H1 (cell line): Measurements from ENCODE around the gene PLVAP. TPM values are rescaled to one million over a fixed set of nuclear protein-coding genes. Genes with fewer than 3 reads are reported as not detected.

ENCODE experiments used
- ASH2L ChIP-seq: fragments of 200-600, 300-600 bp; sonication (generic); IDR thresholded peaks from one replicate; pipeline ENCODE4 v1.7.1; 2017; ENCODE audit warnings: low read length
- ATF3 ChIP-seq: IDR thresholded peaks from 2 replicates; pipeline ENCODE4 v1.6.1; 2011; ENCODE audit warnings: low read depth, mild to moderate bottlenecking, low read length; ENCODE audit not compliant: insufficient read depth
- BACH1 ChIP-seq: IDR thresholded peaks from 2 replicates; pipeline ENCODE4 v1.6.1; 2012; ENCODE audit warnings: low read length, improper control_type of control experiment
- CHD1 ChIP-seq: IDR thresholded peaks from 2 replicates; pipeline ENCODE4 v1.6.1; 2012; ENCODE audit warnings: low read depth, low read length, improper control_type of control experiment
- CHD2 ChIP-seq: IDR thresholded peaks from 2 replicates; pipeline ENCODE4 v1.6.1; 2012; ENCODE audit warnings: low read length, improper control_type of control experiment
- GABPA ChIP-seq: IDR thresholded peaks from 2 replicates; pipeline ENCODE4 v1.6.1; 2011; ENCODE audit warnings: mild to moderate bottlenecking, low read length, moderate library complexity, borderline replicate concordance; ENCODE audit not compliant: insufficient read depth
- GTF2F1 ChIP-seq: IDR thresholded peaks from 2 replicates; pipeline ENCODE4 v1.6.1; 2012; ENCODE audit warnings: low read depth, low read length, improper control_type of control experiment, borderline replicate concordance
- HDAC6 ChIP-seq: IDR thresholded peaks from one replicate; pipeline ENCODE4 v1.7.1; 2012; ENCODE audit warnings: low read depth, mild to moderate bottlenecking, inconsistent platforms, low read length, moderate library complexity
- JUND ChIP-seq: IDR thresholded peaks from 2 replicates; pipeline ENCODE4 v1.6.1; 2011; ENCODE audit warnings: mild to moderate bottlenecking, improper control_type of control experiment, low read length
- NANOG ChIP-seq: IDR thresholded peaks from 2 replicates; pipeline ENCODE4 v1.6.1; 2011; ENCODE audit warnings: low read length, low read depth, mild to moderate bottlenecking, inconsistent platforms; ENCODE audit not compliant: insufficient read depth, poor library complexity, severe bottlenecking
- RBBP5 ChIP-seq: IDR thresholded peaks from 2 replicates; pipeline ENCODE4 v1.7.1; 2012; ENCODE audit warnings: low read depth, mild to moderate bottlenecking, inconsistent platforms, low read length, moderate library complexity, borderline replicate concordance
- SAP30 ChIP-seq: fragments of 300-600 bp; sonication (generic); IDR thresholded peaks from 2 replicates; pipeline ENCODE4 v1.7.1; 2012; ENCODE audit warnings: low read length, moderate library complexity, mild to moderate bottlenecking, inconsistent platforms; ENCODE audit not compliant: insufficient read depth, insufficient replicate concordance
- SIX5 ChIP-seq: IDR thresholded peaks from 2 replicates; pipeline ENCODE4 v1.6.1; 2011; ENCODE audit warnings: mild to moderate bottlenecking, low read depth, low read length
- SP1 ChIP-seq: IDR thresholded peaks from 2 replicates; pipeline ENCODE4 v1.6.1; 2011; ENCODE audit warnings: low read depth, low read length
- SUZ12 ChIP-seq: fragments of 200-600 bp; sonication (generic); IDR thresholded peaks from 2 replicates; pipeline ENCODE4 v1.6.1; 2012; ENCODE audit warnings: mild to moderate bottlenecking, inconsistent platforms, low read length, moderate library complexity, mixed read lengths
- TAF7 ChIP-seq: optimal IDR thresholded peaks from 2 replicates; pipeline ENCODE3; 2011; ENCODE audit warnings: low read depth, mild to moderate bottlenecking, inconsistent platforms, low read length, moderate library complexity, borderline replicate concordance
- TBP ChIP-seq: IDR thresholded peaks from 2 replicates; pipeline ENCODE4 v1.6.1; 2011; ENCODE audit warnings: low read depth, low read length, improper control_type of control experiment
- polyA plus RNA-seq, 7 experiments: library from polyadenylated mRNA; depleted of rRNA in 3 of 7; stranded (reverse) in 5 of 7; unstranded in 2 of 7; fragments of >200 nt in 5 of 7; fragments of 200-250 nt in 2 of 7; gene quantifications; 1 replicate in 5 of 7; 2 replicates in 1 of 7; 4 replicates in 1 of 7; pipeline versions ENCODE4 v1.2.1 to v1.2.3, GENCODE V29; 2011 to 2013; ENCODE audit warnings: missing spikeins in 2 of 7, mixed read lengths in 2 of 7
- total RNA-seq: library from RNA; stranded (reverse); fragmentation: NEBNext Ultra II Directional; extraction: Animal tissue kit (Norgen Biotek cat#: 25700); gene quantifications from 2 replicates; pipeline ENCODE4 v1.2.1, GENCODE V29; 2021
- TF ChIP-seq, protein P1 (sequence below): IDR thresholded peaks from 2 replicates; pipeline ENCODE4 v1.6.1; 2012; ENCODE audit warnings: inconsistent platforms
- TF ChIP-seq, protein P2 (sequence below): IDR thresholded peaks from 2 replicates; pipeline ENCODE4 v1.6.1; 2011; ENCODE audit warnings: low read length, improper control_type of control experiment

PLVAP gene
- total and polyA plus RNA-seq, 2 of the 8 experiments (the other 6 are each of a cell fraction or from before 2014, with no cell fraction given): 0.32 TPM; not detected in 1

DNA sequence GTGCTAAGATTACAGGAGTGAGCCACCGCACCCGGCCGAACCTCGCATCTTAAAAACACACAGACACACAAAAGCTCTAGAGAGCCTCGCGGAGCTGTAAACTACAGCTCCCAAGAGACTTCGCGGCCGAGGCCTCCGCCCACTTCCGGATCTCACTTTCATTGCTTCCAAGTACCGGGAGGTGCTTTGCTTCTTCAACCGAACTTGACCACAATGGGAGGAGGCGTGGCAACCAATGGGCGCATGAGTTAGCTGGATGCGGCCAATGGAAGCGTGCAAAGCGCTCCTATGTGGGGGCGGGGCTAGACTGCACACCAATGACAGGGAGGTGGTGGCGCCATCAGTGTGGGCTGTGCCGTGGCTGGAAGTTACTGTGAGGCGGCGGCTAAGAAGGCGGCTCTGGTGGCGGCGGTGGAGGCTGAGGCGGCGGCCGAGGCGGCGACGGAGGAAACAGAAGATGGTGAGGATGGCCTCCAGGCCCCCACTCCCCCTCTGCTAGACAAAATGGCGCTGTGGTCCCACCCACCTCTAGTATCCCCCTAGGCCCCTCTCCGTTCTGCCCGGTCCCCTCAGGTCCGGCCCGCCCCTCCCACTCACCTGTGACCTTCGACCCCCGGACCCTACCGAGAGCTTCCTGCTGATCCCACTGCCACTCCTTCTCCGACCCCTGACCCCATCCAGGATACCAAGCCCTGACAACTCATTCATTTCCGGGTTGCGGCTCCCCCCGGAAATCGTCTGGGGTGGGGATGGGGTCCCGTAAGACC is 67.8 kb downstream of the PLVAP start, which contains the start of gene DDA1 (continued):
- TF ChIP-seq BACH1 (no peak), GTF2F1 (no peak), SIX5 (peak; percentile 80), NANOG (no peak), HDAC6 (no peak), GABPA (peak; percentile 85; the same call in 1 of the 2 replicates), TAF7 (no peak), SAP30 (peak; percentile 49), CHD1 (no peak), ATF3 (no peak), SUZ12 (no peak), CHD2 (peak; percentile 92), JUND (no peak), ASH2L (no peak), RBBP5 (peak; percentile 24; the same call in 1 of the 2 replicates), TBP (peak; percentile 16; the same call in 1 of the 2 replicates), SP1 (peak; percentile 100)
- TF ChIP-seq, protein P1, sequence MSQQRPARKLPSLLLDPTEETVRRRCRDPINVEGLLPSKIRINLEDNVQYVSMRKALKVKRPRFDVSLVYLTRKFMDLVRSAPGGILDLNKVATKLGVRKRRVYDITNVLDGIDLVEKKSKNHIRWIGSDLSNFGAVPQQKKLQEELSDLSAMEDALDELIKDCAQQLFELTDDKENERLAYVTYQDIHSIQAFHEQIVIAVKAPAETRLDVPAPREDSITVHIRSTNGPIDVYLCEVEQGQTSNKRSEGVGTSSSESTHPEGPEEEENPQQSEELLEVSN: no peak
- TF ChIP-seq, protein P2, sequence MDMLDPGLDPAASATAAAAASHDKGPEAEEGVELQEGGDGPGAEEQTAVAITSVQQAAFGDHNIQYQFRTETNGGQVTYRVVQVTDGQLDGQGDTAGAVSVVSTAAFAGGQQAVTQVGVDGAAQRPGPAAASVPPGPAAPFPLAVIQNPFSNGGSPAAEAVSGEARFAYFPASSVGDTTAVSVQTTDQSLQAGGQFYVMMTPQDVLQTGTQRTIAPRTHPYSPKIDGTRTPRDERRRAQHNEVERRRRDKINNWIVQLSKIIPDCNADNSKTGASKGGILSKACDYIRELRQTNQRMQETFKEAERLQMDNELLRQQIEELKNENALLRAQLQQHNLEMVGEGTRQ: no peak
